GM12892 (cell line): ENCODE data around the gene MCM3AP.
"Not testable (repeated sequence)": the region's sequence is repeated elsewhere in the genome, so short reads cannot be mapped to it uniquely, and the experiment has no call there.

ENCODE experiments used
- DNase-seq: peaks from one replicate; pipeline ENCODE4 v3.0.0; 2011; ENCODE audit not compliant: insufficient read length
- FAIRE-seq: peaks from 2 replicates; lab custom pipeline; 2011; peaks lifted over from hg19 to GRCh38; lab: Jason Lieb, UNC
- POLR2A ChIP-seq: IDR thresholded peaks from 2 replicates; pipeline ENCODE4 v1.6.1; 2011; ENCODE audit warnings: low read depth, low read length, control low read depth
- POLR2AphosphoS5 ChIP-seq: IDR thresholded peaks from 2 replicates; pipeline ENCODE4 v1.6.1; 2011; ENCODE audit warnings: low read depth, low read length, control low read depth
- TAF1 ChIP-seq: IDR thresholded peaks from 2 replicates; pipeline ENCODE4 v1.6.1; 2011; ENCODE audit warnings: low read depth, mild to moderate bottlenecking, control low read depth, low read length, borderline replicate concordance

The MCM3AP gene

DNA sequence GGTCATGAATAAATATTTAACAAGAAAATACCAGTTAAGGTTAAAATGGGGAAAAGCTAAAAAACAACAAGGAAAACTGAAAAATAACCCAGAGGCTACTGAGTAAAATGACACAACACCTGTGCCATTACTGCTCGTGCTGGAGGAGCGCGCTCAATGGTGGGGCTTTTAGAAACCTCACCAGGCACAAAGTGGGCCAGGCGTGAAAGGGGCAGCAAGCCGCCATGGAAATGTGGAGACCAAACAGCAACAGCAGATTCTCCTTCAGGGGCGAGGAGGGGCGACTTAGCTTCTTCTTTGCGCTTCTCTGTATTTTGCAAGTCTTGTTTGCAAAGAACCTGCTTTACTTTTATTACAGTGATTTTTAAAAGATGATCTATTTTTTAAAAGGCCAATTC, 82.2 kb downstream of the MCM3AP start:
- TF ChIP-seq POLR2AphosphoS5 (no peak), POLR2A (no peak), TAF1 (no peak)
- DNase-seq (no peak), FAIRE-seq (no peak)

DNA sequence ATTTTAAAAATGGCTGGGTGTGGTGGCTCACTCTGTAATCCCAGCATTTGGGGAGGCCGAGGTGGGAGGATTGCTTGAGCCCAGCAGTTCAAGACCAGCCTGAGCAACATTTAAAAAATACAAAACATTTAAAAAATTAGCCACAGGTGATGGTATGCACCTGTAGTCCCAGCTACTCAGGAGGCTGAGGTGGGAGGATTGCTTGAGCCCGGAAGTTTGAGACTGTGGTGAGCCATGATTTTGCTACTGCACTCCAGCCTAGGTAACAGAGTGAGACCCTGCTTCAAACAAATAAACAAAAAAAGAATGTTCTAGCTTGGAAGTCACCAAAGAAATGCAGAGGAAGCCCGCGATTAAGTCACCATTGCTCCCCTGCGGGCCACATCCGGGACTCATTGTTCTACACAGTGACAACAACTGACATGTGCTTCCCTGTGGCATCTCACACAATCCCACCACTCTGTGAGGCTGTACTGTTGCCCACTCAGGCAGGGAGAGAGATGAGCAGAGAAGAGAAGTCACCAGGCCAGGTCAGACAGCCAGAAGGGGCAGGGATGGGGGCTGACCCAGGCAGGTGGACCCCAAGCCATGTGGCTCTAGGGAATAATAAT, 82.7 kb downstream of the MCM3AP start:
- FAIRE-seq (no peak), DNase-seq (no peak)
- TF ChIP-seq POLR2A: no peak
- no peak for TF ChIP-seq POLR2AphosphoS5
- no peak for TF ChIP-seq TAF1

DNA sequence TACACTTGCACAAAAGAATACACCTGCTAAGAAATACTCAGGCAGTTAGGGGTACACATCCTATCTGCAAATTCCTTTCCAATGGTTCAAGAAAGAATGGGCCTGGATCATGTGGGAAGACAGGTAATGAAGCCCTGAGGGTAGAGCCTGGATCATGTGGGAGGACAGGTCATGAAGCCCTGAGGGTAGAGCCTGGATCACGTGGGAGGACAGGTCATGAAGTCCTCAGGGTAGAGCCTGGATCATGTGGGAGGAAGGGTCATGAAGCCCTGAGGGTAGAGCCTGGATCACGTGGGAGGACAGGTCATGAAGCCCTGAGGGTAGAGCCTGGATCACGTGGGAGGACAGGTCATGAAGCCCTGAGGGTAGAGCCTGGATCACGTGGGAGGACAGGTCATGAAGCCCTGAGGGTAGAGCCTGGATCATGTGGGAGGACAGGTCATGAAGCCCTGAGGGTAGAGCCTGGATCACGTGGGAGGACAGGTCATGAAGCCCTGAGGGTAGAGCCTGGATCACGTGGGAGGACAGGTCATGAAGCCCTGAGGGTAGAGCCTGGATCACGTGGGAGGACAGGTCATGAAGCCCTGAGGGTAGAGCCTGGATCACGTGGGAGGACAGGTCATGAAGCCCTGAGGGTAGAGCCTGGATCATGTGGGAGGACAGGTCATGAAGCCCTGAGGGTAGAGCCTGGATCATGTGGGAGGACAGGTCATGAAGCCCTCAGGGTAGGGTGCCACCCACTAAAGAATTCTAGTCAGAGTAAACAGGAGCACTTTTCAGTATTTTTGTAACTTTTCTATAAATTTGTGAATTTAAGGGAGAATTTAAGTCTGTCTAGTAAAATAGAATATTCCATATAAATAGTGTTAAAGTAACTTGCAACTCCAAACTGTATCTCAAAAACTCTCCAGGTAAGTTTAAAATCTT, 84.3 kb downstream of the MCM3AP start:
- FAIRE-seq, DNase-seq: not testable (repeated sequence)

DNA sequence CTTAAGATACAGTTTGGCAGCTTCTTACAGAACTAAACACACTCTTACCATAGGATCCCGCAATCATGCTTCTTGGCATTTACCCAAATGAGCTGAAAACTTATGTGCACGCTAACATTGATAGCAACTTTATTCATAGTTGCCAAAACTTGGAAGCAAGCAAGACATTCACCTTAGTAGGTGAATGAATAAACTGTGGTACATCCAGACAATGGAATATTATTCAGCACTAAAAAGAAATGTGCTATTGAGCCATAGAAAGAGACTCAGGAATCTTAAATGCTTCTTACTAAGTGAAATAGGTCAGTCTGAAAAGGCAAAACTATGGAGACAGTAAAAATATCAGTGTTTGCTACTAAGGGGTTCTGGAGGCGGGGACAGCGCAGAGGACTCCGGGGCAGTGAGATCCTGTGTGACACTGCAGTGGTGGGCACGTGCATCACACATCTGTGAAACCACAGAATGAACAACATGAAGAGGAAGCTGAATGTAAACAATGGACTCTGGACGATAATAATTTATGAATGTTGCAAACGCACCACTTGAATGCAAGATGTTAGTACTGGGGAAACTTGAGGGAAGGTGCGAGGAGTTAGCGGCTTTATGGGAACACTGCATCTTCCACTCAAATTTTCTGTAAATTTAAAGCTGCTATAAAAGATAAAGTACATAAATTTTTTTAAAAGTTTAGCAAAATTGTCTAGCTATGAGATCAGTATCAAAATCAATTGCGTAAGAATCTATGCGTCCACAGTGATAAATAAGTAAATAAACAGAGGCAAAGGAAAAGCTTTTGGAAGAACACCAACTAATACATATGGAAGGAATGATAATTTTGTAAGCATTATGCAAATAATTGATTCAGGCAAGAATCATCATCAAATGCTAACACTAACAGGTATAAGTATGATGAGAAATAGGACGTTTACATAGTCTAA, 85.7 kb downstream of the MCM3AP start:
- TF ChIP-seq TAF1: no peak
- no peak for TF ChIP-seq POLR2A
- no peak for TF ChIP-seq POLR2AphosphoS5
- DNase-seq (no peak), FAIRE-seq (no peak)

DNA sequence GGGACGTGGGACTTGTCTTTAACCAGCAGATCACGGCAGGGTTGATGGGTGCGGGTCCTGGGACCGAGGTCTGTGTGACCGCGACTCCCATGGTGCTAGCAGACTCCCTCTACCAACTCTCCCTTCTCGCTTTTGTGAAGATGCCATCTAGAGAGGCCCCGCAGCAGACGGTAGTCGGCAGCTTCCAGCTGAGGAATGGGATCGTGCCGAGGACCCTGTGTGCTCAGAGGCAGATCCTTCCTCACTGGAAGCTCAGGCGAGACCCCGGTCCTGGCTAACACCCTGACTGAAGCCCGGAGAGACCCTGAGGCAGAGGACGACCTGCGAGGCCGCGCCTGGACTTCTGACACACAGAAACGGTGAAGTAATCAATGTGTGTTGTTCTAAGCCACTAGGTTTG, 88.7 kb downstream of the MCM3AP start:
- TF ChIP-seq POLR2A (no peak), TAF1 (no peak), POLR2AphosphoS5 (no peak)
- no peak for FAIRE-seq

GRCh38 chr21:46195595-46196195, 89.7 kb downstream of the MCM3AP start:
- TF ChIP-seq POLR2A (no peak), POLR2AphosphoS5 (no peak), TAF1 (no peak)
- no peak for DNase-seq
- FAIRE-seq: no peak

More for the DNA sequence above, 88.7 kb downstream of the MCM3AP start:
- DNase-seq: no peak

DNA sequence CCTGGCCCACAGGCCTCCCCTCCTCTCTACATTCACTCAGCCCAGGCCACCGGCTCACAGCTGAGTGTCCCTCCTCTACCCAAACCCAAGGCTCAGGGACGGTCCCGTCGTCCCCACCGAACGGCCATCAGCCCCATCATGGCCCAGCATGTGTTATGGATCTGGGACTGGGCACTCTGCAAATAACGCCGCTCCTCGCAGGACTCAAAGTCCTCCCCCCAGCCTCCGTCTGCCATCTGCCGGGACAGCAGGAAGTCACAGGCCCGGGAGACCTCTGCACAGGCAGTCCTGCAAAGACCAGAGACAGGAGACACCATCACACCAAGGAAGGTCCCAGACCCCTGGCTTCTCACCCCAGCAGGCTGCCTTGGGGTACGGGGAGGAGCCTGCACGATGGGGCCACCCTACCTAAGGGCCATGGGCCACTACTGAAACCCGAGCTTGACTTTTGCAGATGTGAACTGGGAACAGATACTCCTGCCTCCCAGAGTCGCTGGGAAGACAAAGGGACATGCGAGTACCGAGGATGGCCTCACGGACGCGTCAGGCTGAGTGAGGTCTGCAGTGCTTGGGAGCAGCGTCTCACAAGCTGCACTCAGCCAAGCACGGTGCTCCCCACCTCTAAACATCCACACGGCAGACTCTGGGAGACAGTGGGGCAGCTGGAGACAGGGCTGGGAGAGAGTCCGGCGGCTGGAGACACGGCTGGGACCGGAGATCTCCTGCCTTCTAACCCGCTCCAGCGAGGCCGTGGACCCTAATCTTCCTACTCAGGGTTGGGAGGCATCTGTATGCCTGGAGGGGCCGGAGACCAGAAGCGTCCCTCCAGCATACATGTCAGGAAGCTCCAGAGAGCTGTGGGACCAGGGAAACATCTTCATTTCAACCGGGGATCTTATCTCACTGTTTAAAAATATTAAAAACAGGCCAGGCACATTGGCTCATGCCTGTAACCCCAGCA, 90.8 kb downstream of the MCM3AP start:
- DNase-seq (no peak), FAIRE-seq (no peak)
- TF ChIP-seq TAF1 (no peak), POLR2AphosphoS5 (no peak), POLR2A (no peak)

DNA sequence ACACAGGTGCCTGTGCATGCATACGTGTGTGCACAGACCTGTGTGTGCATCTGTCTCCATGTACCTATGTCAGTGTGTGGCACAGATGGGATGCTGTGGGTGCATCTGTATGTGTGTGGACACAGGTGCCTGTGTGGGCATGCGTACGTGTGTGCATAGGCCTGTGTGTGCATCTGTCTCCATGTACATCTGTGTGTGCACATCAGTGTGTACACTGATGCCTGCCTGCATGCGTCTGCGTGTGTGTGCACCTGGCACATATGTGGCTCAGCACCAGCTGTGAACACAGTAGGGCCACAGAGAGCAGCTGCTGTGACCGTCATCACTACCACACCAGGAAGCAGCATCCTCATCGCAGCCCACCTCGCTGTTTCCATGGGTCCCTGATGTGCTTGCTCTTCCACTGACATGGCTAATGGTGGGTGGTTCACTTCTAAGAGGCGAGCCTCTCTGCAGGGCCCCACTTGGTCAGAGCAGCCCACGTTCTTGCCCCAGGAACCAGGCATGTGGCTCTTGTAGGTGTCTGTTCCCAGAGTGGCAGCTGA, 91.5 kb downstream of the MCM3AP start:
- TF ChIP-seq TAF1: no peak
- no peak for TF ChIP-seq POLR2AphosphoS5
- no peak for TF ChIP-seq POLR2A

DNA sequence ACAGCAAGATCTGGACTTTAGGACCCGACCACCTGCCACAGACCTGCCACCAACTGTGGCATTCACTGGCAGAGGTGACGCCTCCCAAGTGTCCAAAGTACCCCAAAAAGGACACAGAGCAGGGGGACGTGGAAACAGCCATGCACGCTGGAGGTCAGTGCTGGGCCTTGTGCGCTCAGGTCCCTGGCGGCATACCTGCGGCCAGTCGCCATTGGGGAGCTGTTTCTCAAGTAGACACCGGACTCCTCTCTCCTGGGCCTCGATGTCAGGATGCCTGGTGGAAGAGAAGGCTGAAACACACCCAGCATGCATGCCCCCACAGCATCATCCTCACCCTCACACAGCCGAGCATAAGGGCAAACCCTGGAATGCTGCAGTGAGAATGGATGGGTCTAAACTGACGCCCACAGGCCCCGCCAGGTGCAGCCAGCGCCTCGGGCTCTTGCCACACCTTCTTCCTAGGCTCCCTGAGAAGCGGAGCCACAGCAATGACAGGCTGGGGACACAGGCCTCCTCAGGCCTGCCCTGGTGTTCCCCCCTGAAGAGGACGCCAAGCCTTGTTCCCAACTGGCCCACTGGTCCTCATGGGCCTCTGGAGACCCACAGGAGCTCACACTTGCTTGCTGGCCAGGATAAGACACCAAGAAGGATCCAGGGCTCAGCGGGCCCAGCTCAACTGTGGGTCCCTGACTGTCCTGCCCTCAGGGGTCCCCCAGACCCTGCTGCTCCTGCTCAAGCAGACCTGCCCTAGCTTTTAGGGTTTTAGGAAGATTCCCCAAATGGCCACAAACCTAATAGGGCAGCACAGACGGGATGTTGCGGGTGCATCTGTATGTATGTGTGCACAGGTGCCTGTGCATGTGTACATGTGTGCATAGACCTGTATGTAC, 93.5 kb downstream of the MCM3AP start:
- no peak for FAIRE-seq
- no peak for TF ChIP-seq POLR2A

More for the DNA sequence above, 91.5 kb downstream of the MCM3AP start:
- no peak for DNase-seq
- no peak for FAIRE-seq

More for the DNA sequence above, 93.5 kb downstream of the MCM3AP start:
- no peak for DNase-seq
